Activated CD4-positive, alpha-beta T cell treated with anti-CD3 and anti-CD28 coated beads for 4 hours (primary cell): ENCODE measurements around the gene PTGES2.
A peak's percentile ranks its signal among the peaks of the same experiment; 100 is the strongest.

Experiments used
- DNase-seq, 2 donors: peaks; one replicate each; pipeline ENCODE4 v3.0.0-alpha.2; 2020

The PTGES2 gene

DNA sequence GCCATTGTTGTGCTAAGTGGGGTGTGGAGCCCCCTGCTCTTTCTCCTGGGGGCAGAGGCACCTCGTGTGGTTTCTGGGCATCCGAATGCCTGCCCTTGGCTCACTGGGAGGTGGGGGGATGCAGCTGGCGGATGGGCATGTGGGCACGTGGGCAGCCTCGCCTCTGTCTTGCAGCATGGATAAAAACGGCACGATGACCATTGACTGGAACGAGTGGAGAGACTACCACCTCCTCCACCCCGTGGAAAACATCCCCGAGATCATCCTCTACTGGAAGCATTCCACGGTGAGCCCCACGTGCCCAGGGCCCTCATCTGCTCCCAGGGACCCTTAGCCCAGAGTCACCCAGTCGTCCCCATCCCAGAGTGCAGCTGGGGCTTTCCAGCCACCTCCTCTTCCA lies 25.3 kb downstream of the PTGES2 start:
- no peak for DNase-seq

GRCh38 chr9:128101690-128102089 lies 25.8 kb downstream of the PTGES2 start:
- DNase-seq = no peak

DNA sequence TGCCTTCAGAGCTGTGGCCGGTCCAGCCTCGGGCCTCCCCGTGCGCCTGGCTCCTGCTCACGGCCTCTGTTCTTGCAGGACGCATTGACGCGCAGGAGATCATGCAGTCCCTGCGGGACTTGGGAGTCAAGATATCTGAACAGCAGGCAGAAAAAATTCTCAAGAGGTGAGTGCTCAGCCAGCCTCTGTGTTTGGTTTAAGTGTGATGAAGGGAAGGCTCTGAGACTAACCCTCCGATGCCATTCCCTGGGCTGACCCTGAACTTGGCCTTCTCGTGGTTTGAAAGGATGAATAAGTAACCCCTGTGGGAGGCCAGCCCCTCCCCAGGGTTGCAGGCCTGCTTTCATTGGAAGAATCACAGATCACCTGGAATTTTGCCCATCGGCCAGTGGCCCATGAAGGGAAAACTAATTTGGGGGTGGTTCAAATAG lies 26.3 kb downstream of the PTGES2 start:
- no peak for DNase-seq

- DNase-seq = no peak
Observed at GRCh38 chr9:128100581-128100980, 26.9 kb downstream of the PTGES2 start.

DNA sequence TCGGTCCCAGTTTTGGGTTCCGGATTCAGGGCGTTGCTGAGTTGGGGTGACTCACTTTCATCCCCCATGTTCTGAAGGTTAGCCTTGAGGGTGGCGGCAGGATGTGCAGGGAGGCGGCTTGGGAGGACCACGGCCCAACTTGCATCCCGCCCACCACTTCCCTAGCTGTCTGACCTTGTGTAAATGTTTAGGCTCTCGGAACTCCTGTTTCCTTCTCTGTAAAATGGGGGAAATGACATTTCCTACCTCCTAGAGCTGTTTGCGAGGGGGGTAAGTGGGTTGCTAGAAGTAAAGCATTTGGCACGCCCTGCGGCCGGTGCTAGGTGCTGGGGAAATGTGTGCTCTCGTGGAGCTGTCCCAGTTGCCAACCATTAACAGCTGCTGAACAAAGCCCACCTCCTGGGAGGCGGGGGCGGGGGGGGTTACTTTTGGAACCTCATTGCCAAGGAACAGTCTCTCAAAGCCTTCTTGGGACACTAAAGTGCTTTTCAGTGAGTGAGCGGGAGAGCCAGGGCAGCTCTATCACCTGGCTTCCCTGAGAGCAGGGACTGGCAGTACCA lies 27.5 kb downstream of the PTGES2 start:
- no peak for DNase-seq

DNA sequence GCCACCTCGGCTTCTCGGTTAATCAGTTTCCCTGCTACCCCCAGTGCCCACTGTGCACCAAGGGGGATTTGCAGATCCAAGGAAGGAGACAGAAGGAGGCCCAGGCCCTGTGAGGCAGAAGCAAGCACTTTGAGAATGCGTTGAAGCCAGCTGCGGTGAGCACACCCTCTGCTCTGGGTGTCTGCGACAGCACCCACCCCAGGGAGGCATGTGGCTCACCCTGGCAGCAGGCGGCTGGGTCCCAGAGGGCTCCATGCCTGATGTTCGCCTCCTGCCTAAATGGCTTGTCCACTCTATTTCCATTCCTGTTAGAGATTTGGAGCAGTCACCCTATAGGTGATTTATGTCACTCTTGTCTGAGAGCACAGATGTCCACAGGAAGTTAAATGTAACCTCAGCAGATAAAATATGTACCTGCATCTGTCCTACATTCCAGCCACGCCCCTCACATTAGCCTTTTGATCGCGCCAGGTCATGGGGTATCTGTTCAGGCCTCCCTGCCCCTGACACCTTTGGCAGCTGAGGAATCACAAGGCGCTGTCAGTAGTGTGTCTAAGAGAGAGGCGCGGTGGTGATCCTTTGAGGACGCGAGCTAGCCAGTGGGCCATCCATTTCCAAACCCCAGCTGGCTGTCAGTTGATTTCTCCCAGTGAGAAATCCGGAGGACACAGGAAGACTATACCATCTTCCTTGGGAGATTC lies 28.1 kb downstream of the PTGES2 start:
- no peak for DNase-seq

- peak; percentile 61 to 78 for DNase-seq
Observed at GRCh38 chr9:128098297-128099230, 29.0 kb downstream of the PTGES2 start.

DNA sequence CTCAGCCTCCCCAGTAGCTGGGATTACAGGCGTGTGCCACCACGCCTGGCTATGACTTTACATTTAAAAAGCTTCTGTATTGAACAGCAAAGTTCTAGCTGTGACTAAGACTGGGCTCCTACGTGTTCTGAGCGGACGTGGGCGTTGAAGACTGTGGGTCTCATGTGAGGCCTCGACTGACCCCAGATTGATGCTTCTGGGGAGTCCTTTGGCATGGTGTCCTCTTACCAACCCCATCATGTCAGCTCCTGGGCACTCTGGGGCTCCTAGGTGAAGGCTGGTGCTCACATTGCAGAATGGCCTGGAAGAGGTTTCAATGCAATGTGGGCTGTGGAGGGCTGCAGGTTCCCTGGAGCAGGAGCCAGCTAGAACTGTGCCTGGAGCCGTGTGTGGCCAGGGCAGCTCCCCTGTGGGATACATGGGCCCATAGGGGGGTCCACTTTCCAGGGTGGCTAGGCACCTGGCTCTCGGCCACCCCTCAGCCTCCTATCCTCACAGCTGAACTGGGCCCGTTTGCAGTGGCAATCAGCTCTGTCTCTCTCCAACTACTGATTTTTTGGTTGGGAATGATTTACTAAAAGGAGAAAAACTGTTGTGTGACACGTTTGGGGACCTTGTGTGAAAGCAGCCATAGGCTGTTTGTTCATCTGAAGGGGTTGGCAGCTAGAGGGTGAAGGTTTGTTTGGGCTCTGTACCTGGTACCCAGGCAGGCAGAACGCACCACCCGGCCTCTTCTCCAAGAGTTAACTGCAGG lies 29.8 kb downstream of the PTGES2 start:
- DNase-seq = no peak

DNA sequence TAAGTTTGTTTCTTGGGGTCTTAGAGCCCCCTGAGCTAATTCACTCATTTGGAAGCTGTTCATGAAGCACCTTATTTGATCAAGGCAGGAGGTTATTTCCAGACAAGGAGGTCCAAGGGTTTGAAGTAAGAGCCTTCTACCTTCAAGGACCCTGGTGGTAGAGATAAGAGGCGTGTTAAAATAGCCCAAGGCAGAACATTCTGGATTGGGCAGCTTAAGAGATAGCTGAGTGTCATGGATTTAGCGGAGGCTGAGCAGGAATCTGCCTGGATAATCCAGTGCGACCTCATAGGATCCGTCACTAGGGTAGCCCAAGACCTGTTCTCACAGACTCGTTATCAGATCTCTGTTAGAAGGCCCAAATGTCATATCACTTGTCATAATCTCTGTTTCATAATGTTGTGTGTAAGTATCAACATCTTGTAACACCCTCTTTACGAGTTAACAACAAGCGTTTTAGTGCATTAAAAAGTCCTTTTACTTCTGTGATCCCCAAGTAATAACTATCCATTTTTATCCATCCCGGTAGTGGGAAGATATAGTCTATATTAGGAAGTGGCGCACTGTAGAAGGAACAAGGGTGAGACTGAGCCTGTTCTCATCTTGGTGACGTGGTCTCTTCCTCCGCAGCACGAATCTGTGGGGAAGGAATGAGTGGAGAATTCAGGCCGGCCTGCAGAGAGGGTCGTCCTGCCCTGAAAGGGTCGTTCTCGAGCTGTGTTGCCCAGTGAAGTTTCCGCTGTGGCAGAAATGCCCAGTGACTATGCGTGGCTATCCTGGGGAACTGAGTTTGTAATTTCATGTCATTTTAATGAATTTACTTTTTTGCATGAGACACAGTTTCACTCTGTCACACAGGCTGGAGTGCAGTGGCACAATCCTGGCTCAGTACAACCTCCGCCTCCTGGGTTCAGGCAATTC lies 30.7 kb downstream of the PTGES2 start:
- no peak for DNase-seq

DNA sequence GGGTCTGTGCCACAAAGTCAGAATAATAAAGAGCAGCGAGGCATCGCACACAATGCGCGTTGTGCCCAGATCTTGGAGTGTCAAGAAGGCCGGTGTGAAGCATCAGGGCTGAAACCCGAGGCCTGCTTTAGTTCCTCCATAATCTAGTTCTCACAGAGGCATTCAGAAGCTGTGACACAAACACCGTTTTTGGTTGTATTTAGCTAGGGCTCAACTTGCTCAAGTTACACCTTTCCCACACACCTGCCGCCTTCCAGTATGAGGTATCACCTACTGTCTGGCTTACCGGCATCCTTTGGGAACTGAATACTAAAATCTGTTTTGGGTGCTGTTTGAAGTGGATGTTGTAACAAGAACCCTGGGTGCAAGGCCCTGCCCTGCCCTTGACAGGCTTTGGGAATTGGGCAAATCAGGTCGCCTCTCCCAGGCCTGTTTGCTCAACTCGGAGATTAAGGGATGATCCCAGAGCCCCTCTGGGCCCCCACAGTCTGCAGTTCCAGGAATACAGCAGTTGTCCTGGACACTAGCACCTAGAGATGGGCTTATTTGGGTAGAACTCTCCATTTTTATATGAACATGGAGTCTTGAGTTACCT lies 32.5 kb downstream of the PTGES2 start:
- no peak for DNase-seq

DNA sequence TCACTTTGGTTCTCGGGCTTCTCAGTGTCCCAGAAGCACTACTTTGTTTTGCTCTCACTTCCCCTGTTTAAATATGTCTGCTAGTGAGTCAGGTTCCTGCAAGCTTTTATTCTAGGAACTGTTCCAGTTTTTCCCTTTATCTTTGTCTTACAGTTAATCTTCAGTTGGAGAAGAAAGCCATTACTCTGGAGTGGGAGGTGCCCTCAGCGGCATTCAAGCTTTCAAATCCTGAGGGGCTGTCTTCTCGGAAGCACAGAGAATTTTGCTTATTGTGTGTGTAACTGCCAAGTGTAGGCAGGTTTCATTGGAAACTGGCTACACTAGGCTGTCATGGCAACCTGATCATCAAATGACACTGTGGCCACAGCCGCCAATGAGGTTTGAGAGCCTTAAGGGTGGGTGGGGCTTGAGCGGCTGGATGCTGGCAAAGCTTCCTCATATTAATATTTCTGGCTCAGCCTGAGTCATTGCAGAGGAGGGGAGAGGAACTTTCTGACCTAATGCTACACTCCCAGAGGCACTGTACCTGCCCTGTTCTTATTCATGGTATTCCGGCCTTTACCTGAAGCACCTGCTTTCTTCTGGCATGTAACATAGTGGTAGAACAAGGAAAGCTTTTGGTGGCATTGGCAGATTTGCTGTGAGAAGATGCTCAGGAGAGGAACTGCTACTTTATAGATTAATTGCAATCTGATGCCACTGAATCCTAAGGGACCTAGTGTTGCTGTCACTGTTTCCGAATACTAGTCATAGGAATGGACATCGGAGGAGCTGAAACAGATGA lies 33.2 kb downstream of the PTGES2 start:
- peak; percentile 75 to 76 for DNase-seq

DNA sequence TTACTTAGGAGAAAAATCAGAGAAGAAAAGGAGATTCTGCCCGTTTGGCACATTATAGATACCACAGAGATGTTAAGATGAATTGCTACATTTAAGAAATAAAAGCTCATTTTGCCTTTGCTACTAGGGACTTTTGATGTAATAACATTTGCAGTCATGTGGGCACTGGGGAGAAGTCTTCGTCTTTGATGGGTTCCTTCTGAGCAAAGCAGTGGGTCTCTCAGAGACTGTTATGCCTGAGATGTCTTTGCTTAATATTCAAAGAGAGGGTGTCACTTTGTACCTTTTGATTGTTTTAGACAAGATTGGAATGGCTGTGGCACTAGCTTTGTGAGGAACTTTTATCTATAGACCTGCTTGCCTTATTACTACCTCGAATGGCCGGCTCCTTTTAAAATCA lies 34.5 kb downstream of the PTGES2 start:
- no peak for DNase-seq

- DNase-seq = no peak
Observed at GRCh38 chr9:128092199-128092977, 35.1 kb downstream of the PTGES2 start.

- DNase-seq = no peak
Observed at GRCh38 chr9:128091571-128091970, 36.0 kb downstream of the PTGES2 start.

DNA sequence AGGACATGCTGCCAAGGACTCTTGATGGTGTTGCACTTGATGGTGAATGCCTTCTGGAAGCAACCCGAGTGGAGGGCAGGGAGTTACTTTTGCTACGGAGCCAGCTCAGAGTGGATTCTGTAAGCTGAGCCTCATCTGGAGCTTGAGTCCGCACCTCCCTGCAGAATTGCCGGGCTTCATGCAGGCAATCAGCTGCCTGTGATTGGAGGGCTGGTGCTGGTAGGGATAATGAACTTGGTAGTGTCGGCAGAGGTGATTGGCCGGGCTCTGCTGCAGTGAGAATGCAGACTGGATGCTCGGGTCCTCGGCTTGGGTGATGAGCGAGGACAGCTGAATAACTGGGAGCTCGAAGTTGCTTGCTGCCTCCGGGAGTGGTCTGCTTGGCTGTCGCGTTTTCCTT lies 36.4 kb downstream of the PTGES2 start:
- DNase-seq = no peak

- no peak for DNase-seq
Observed at GRCh38 chr9:128089299-128089698, 38.2 kb downstream of the PTGES2 start.

GRCh38 chr9:128088253-128088945 lies 39.1 kb downstream of the PTGES2 start:
- no peak for DNase-seq

GRCh38 chr9:128087262-128087661 lies 40.3 kb downstream of the PTGES2 start:
- DNase-seq = no peak

DNA sequence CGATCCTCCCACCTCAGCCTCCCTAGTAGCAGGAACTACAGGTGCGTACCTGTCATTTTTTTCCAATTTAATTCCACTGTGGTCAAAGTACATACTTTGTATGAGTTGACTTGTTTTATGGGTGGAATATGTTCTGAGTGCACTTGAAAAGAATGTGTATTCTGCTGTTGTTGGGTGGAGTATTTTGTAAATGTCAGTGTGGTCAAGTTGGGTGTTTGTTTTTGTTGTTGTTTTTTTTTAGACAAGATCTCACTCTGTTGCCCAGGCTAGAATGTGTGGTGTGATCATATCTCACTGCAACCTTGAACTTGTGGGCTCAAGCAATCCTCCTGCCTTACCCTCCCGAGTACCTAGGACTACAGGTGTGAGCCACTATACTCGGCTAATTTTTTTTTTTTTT lies 41.6 kb downstream of the PTGES2 start:
- DNase-seq = no peak
